ENCODE data around the gene P2RX1.
"Not testable (repeated sequence)": the region's sequence is repeated elsewhere in the genome, so short reads cannot be mapped to it uniquely, and the experiment has no call there.

P2RX1 gene

DNA sequence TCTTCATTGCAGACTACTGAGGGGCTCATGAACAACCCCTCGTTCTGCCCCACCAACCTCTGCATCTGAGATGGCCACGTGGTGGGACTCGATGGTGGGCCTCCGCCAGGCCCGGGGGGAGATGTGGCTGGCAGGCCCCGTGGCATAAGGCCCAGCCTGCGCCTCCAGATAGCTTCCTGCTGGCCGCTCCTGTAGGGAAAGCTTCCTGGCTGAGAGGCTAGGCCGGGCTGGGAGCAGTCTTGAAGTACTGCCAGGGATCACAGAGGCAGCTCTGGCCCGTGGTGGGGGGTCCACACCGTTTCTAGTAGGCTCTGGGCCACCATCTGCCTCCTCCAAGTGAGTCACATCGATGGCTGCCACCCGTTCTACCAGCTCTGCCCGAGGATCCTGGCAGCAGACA, 31.0 kb downstream of the P2RX1 start:
- DNase-seq, result no peak

DNA sequence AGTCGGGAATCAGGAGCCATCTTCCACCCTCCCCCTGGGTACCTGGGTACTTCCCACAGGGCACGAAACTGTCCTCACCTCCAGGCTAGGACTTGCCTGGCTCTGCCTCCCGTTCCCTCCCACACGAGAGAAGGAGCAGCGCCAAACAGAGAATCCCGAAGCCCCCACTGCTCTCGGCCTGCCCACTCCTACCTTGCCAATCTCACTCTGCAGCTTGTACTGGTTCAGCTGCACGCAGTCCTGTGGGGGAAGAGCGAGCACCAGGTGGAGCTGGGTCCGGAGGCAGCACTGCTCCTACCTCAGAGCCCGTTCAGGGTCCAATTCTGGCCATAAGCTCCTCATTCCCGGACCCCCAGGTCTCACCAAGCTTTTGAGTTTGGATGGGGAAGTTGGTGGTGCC, 32.1 kb downstream of the P2RX1 start:
- DNase-seq, result no peak

DNA sequence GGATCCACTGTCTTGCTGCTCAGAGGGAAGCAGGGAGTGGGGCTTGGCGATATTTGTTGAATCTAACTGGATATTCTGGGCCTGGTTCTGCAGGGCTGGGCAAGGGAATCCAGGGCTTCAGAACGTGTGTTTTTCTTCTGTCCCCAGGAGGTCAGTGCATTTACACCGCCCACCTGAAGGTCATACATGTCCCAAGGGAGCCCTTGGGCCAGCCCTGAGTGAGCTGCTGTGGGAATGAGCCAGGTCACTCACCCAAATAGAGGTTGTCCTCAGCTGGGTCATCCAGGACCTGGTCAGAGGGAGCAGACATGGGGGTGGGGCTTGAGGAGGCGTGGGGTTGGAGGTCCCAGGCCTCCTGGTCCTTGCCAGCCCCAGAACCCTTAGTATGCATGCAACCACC, 34.0 kb downstream of the P2RX1 start:
- no peak for DNase-seq

DNA sequence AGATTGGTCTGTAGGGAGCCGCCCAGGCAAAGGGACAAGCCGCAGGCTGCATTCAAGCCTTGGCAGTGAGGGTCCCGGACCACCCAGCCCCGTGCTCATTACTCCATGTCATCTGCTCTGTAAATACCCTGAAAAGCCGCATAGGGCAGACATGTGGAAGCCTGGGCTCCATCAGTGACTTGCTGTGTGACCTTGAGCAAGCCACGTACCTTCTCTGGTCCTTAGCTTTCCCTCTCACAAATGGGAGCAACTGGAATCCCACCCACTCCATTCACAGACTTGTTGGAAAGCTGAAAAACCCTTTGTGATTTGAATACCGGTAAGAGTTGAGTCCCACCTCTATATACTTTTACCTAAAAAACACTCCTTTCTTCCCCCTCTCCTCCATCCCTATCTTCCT, 35.3 kb downstream of the P2RX1 start:
- DNase-seq, result no peak

DNA sequence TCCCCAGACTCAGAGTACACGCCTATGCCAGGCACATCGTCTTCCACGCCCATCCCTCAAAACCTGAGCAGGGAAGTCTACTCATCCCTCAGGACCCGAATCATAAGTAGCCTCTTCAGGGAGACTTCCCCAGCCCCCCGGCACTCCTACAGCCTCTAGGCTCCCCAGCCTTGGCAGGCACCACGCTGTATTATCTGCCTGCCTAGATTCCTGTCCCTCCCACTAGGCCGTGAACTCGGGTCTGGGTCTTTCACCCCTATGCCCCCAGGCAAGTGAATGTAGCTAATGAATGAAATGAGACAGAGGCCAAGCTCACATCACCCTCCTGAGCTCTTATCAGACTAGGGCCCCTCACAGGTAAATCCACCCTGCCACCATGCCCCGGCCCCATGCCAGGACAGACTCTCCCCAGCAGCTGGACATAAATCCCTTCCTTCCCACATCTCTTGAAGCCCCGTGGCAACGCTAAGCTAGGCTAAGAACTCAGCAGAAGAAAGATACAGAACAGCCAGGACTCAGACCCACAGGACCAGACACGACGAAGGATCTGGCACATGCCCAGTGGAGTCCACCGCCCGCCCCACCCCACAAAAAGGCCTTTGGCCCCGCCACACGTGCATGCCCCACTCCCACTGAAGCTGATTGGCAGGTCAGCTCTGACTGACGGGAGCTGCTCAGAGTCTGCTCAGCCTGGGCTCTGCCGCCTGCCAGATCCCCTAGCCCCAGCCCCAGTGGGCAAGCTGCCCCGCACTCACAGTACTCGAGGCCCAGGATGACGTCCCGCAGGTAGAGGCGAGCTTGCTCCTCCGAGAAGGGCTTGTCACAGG, 36.5 kb downstream of the P2RX1 start:
- no peak for DNase-seq

DNA sequence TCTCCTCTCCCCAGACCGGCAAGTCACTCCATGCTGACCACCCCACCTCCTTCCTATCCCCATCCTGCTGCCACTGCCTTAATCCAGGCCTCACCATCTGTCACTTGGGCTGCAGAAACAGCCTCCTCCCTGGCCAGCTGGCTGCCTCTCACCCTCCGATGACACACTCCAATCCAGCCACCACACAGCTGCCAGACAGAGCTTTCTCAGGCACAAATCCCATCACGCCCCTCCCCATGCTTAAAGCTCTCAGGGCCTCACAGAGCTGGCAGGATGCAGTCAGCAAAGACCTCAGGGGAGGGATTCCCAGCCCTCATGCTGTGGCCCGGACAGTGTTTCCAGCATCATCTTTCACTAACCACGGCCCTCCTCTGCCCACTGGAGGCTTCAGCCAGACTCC, 37.1 kb downstream of the P2RX1 start:
- DNase-seq, result no peak

DNA sequence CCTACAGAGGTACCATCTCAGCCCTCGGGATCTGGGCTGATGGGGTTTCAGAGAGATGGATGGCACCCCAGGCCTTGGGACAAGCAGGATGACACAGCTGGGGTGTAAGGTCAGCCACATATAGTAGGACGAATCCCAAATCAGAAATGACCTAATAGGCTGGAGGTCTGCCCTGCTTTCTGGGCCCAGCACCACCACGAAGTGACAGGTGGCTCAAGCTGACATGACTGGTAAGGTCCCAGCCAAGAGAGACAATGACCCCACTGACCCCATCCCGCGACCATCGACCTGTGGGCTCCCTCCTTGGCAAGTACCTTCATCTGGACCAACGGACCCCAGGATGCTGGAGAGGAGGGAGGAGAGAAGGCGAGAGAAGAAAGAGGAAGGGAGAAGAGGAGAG, 39.0 kb downstream of the P2RX1 start:
- no peak for DNase-seq

DNA sequence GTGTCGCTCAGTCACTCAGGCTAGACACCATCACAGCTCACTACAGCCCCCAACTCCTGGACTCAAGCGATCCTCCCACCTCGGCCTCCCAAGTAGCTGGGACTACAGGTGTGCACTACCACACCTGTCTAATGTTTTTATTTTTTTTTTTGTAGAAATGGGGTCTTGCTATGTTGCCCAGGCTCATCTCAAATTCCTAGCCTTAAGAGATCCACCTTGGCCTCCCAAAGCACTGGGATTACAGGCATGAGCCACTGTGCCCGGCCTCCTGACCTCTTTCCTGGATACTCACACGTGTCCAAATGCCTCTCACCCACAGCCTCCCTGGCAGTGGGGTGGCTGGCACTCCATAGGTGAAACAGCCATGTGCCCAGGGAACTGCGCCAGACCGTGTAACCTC, 40.9 kb downstream of the P2RX1 start:
- no peak for DNase-seq

DNA sequence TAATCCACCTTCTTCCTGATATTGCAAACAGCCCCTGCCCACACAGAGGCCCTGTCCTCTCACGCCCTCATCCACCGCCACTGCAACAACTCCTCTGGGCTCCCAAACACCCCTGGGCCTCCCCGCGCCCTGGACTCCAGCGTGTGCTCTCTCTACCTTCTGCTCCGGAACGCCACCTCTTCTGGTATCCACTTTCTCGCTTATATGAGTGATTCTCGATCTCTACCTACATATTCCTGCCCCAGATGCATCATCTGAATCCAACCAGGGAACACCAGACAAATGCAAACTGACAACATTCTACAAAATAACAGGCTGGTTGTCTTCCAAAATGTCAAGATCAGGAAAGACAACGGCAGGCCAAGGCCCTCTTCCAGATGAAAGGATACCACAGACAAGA, 42.4 kb downstream of the P2RX1 start:
- no peak for DNase-seq

DNA sequence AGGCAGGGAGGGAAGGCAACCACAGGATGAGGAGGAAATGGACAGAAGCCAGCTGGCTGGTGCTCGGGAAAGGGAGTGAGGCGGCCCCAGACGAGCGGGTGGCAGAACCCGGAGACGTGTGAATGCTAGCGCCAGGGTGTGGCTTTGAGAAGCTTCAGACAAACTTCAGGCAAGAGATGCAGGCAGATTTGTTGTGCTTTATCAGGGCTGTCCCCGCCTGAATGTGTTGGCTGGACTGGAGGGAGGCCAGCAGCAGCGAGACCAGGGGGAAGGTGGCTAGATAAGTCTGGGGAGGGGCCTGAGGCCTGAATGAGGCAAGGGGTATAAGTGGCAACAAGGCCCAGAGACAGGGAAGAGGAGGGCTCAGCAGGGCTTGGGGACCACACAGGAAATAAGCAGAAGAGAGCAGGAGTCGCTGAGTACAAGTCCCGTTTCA, 45.4 kb downstream of the P2RX1 start:
- no peak for DNase-seq

DNA sequence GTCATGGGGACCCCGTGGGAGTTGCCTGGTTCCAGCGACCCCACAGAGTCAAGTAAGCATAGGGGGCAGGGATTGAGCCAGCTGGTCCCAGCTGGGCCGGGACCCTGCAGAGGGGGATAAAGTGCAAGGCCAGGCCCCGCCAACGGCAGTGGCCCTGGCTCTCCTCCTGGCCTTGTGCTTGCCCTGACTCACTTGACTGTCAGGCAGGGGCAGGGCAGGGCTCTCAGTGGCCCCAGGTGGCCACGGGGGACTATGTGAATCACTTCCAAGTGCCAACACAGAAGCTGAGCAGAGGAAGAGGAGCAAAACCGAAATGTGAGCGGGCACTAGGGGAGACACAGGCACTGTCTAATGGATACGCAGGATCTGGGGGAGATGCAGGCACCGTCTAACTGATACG, 48.7 kb downstream of the P2RX1 start:
- no peak for DNase-seq

DNA sequence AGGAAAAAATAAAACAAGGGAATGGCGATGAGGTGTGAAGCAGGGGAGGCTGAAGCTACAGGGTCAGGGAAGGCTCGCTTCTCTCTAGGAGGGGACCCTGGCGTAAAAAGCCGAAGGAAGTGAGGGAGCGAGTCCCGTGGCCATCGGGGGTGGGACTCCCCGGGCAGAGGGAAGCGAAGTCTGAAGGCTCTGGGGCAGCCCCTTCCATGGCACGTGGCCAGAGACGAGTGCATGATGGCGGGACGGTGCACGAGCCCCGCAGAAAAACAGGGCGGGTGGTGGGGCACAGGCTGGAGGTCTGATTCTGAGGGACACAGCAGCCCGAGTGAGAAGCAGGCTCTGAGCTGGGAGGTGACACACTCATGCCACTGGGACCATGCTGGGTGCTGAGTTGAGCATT, 49.2 kb downstream of the P2RX1 start:
- no peak for DNase-seq

DNA sequence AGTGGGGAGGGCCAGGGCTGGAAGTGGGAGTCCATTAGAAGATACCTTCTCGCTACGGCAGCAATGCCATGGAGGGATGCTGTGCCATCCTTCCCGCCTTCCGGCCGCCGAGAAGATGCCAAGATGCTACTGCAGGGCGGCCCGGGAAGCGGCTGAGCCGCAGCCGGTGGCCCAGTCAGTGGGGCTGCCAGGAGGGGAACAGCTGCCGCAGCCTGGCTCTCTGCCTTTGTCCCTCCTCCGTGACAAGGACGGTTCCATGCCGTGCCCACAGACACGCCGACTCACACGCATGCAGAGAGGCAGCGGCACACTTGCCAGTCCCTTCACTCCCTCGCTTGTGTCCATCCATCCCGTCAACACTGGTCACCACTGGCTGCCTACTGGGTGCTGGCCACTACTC, 50.0 kb downstream of the P2RX1 start:
- no peak for DNase-seq

DNA sequence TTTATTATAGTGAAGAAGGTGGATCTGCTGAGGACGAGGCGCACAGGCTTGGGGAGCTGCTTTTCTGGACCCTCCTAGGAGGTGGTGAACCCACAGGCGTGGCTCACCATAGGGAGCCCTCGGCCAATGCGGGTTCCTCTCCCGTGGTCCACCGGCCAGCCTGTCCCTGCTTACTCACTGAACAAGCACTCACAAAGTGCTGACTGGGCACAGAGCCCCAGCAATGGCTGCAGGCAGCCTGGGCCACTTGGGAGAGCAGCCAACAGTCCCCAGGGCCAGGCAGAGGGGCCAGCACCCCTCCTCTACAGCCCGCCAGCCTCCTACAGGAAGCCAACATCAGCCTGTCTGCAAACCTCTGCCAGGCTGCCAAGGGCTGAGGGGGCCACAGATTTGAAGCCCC, 51.1 kb downstream of the P2RX1 start:
- no peak for DNase-seq

DNA sequence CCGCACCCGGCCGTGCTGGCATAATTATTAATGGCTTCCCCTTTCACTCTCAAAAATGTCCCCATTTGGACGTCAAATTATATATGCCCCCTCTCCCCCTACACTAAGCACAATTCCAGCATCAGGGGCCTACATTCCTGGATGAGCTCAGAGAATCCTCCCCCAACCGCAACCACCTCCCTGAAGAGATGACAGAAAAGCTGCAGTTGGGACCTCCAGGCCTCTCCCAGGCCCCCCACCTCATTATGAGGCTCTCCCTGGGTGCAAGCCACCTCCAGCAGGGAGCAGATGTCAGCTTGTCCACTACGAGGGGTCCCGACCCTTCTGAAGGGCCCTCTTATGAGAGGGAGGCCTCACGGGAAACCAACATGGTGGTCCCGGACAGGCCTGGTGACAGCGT, 51.7 kb downstream of the P2RX1 start:
- DNase-seq, result no peak

DNA sequence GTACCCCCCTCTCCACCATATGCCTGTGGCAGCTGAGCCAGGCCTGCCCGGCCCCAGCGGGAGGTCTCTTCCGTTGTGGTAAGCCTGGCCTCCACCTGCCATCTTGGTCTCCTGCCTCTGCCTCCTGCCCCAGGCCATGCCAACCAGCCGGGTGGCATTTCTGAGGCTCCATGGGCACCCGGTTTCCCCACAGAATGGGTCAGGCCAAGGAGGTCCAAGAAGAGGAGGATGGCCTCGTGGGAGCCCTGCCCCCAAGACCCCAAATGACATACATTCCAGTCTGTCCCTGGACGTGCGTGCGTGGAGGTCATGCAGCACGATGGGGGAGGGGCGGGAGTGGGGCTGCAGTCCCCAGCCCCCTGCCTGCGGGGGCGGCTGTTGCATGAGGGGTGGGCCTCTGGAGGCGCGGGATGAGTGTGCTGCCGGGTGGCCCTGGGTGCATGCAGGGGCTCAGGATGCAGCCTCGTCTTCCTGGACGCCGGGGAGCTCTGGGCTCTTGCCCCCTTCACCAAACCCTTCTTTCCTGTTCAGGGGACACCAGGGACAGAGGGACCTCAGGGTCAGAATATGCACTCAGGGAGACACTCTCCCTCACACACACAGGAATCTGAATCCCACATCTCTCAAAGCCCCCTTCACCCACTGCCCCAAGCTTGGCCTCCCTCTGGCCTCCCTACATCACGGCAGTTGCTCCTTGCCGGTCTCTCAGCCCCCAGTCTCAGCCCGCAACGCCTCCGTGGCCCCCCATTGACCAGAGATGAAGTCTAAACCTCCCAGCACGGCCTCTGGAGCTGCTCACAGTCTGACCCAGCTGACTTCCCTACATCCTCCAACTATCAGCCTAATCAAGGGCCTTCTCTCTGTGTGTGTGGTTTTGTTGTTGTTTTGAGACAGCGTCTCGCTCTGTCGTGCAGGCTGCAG, 54.2 kb downstream of the P2RX1 start:
- no peak for DNase-seq

DNA sequence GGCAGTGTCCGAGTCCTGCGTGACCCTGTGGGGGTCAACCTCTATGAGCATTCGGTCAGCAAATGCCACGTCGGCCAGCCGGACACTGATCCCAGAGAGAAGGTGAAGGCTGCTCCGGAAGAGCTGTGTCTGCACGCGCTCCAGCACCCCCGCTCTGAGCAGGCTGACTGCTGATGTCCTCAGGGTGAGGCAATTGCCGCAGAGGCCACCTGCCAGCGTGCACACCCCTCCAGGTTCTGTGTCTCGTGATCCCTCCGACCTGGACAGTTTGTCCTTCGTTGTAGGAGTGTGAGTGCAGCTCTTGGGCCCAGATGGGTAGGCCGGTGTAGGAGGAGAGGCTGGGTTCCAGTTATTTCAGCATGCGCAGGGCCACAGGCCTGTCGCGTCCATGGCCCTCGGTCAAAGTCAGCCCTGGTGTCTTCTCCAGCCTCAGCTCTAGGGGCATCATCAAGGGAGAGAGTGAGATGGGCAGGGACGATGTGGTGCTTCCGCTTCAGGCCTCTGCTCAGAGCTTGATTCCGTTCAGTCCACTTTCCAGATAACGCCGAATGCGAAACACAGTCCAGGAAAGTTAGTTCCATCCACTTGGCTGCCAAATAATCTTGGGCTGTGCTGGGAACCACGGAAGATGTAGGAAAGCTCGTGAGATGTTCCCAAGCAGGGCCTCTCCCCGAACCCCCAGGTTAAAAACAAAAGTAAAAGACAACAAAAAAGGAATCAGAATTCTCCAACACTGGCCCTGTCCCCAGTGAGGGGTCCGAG, 55.1 kb downstream of the P2RX1 start:
- DNase-seq, result no peak

DNA sequence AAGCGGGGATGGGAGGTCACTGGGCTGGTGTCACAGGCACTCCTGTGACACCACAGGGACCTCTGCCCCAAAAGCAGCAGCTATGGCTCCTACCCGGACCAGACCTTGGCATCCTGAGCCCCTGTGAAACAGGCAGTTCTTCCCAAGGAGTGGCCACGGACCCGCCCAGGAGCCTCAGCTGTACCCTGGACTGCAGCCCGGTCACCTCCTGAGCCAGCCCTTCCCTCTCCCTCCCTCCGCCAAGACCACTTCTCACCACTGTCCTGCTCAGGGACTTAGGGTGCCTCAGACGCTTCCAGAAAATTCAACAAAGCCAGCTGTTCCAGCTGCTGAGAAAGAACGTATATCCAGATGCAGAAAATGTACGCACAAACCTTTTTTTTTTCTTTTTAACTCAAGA, 56.3 kb downstream of the P2RX1 start:
- no peak for DNase-seq

DNA sequence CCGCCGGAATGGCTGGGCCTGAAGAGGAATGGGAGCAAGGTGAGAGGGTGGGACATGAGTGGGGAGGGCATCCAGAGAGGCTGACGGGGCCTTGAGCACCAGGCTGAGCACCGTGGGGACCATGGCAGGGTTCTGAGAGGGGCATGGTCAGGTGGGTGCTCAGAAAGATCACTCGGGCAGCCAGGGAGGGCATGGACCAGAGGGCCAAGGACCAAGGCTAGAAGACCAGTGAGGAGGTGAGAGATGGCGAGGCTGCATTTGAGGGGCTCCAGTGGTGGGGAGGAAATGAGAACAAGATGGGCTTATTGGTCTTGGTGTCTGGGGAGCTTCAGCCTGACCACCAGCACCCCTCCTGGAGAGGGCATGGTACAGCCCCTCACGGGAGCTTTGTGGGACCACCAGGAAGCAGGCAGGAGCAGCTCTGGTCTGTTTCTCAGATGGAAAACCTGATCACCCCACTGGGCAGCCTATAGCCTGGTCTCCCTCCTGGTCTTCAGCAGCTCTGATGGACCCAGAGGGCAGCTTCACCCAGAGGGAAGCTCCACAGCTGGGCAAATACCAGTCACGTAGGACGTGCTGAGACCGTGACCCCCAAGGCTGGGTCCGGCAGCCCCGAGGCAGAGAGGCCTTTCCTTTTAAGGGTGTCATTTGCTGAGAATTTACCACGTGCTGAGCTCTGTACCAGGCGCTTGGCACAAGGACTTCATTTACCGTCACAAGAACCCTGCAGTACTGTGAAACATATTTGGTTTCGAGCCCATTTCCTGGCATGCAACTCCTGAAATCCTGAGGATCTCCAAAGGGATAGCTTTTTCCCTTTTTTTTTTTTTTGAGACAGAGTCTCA, 58.8 kb downstream of the P2RX1 start:
- DNase-seq, result no peak

DNA sequence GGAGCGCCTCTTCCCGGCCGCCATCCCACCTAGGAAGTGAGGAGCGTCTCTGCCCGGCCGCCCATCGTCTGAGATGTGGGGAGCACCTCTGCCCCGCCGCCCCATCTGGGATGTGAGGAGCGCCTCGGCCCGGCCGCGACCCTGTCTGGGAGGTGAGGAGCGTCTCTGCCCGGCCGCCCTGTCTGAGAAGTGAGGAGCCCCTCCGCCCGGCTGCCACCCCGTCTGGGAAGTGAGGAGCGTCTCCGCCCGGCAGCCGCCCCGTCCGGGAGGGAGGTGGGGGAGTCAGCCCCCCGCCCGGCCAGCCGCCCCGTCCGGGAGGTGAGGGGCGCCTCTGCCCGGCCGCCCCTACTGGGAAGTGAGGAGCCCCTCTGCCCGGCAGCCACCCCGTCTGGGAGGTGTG, 62.1 kb downstream of the P2RX1 start:
- not testable (repeated sequence) for DNase-seq

DNA sequence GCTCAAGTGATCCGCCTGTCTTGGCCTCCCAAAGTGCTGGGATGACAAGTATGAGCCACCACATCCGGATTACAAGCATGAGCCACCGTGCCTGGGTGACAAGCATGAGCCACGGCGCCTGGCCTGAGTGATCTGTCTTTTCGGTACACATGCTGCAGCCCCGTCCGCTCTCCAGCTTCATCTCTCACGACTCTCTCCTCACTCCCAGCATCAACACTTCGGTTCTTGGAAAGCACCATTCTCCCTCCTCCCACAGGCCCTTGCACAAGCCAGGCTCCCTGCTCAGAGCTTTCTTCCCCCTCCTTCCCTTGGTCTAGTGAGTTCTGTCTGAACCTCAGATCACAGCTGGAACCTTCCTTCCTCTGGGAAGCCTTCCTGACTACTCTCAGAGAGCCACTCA, 63.7 kb downstream of the P2RX1 start:
- no peak for DNase-seq

DNA sequence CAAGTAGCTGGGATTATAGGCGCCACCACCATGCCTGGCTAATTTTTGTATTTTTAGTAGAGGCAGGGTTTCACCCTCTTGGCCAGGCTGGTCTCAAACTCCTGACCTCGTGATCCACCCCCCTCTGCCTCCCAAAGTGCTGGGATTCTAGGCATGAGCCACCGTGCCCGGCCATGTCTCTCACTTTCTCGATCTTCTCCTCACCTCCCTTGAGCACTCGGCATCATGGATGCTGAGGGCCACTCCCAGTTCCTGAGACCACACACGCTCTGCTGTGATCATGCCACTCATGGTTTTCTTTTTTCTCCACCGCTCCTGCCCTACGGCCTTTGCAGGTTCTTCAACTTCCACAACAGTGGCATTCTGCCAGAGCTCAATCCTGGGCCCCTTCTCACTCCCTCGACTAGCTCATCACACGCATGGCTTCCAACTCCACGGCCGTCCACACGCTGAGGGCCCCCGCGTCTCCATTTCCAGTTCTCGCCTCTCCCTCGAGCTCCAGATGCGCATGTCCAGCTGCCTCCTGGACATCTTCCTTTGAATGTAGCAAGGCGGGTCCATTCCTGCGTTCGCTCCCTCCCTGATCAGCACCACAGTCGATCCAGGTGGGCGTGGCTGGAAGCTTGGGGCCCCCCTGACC, 64.7 kb downstream of the P2RX1 start:
- DNase-seq, result no peak

Data from activated CD4-positive, alpha-beta T cell treated with anti-CD3 and anti-CD28 coated beads, Interleukin-2, amount 50 U/mL, for 4 hours (primary cell).